ENCODE measurements around the gene GPSM3.
"Not testable (repeated sequence)": the region's sequence is repeated elsewhere in the genome, so short reads cannot be mapped to it uniquely, and the experiment has no call there.

GPSM3 gene

GRCh38 chr6:32147401-32148132, 44.9 kb downstream of the GPSM3 start:
- no peaks in the 10 kb centered on the region for H3K9me3 ChIP-seq
- no peak overlapping the region for H3K4me3 ChIP-seq (ENCODE audit: low read depth in 1 of 2, low read length in 1 of 2)
- no peaks in the 10 kb centered on the region for H3K36me3 ChIP-seq
- peak; percentile 19 for TF ChIP-seq CTCF (IDR thresholded peaks at IDR 0.05)
- H3K27ac ChIP-seq: no peak overlapping the region
- H3K4me1 ChIP-seq (ENCODE audit: control insufficient read depth in 1 of 2, insufficient read depth in 1 of 2, low read depth in 1 of 2, low read length in 1 of 2): peaks cover 10% of the 10 kb centered on the region in 2 experiments
- peaks cover 68% of the 10 kb centered on the region for H3K27me3 ChIP-seq

- no peak for TF ChIP-seq CTCF (IDR thresholded peaks at IDR 0.05)
- H3K36me3 ChIP-seq: no peaks in the 10 kb centered on the region
- H3K9me3 ChIP-seq: no peaks in the 10 kb centered on the region
- H3K27ac ChIP-seq: no peak overlapping the region
- no peak overlapping the region for H3K4me3 ChIP-seq (ENCODE audit: low read depth in 1 of 2, low read length in 1 of 2)
- H3K4me1 ChIP-seq (ENCODE audit: control insufficient read depth in 1 of 2, insufficient read depth in 1 of 2, low read depth in 1 of 2, low read length in 1 of 2): peaks cover 10% of the 10 kb centered on the region in 2 experiments
- peaks cover 59% of the 10 kb centered on the region for H3K27me3 ChIP-seq
Measured at GRCh38 chr6:32146687-32147086, 45.8 kb downstream of the GPSM3 start.

- no peak for TF ChIP-seq CTCF (IDR thresholded peaks at IDR 0.05)
- H3K9me3 ChIP-seq: no peaks in the 10 kb centered on the region
- H3K27me3 ChIP-seq: peaks cover 55% of the 10 kb centered on the region
- H3K27ac ChIP-seq: no peak overlapping the region
- H3K4me3 ChIP-seq (ENCODE audit: low read depth in 1 of 2, low read length in 1 of 2): no peak overlapping the region
- H3K4me1 ChIP-seq (ENCODE audit: control insufficient read depth in 1 of 2, insufficient read depth in 1 of 2, low read depth in 1 of 2, low read length in 1 of 2): peaks cover 10% of the 10 kb centered on the region in 2 experiments
- H3K36me3 ChIP-seq: no peaks in the 10 kb centered on the region
Measured at GRCh38 chr6:32146287-32146686, 46.2 kb downstream of the GPSM3 start.

- not testable (repeated sequence) for H3K36me3 ChIP-seq; H3K27ac ChIP-seq; H3K4me1 ChIP-seq (ENCODE audit: control insufficient read depth in 1 of 2, insufficient read depth in 1 of 2, low read depth in 1 of 2, low read length in 1 of 2); H3K4me3 ChIP-seq (ENCODE audit: low read depth in 1 of 2, low read length in 1 of 2); H3K9me3 ChIP-seq
- peaks cover 35% of the 10 kb centered on the region for H3K27me3 ChIP-seq
Measured at GRCh38 chr6:32144238-32144637, 48.2 kb downstream of the GPSM3 start.

Measured in neutrophil (primary cell).